Right ventricle myocardium superior (tissue), 1 donor: ENCODE measurements around the gene FCER1G. TPM values are rescaled to one million over a fixed set of nuclear protein-coding genes. Genes with fewer than 3 reads are reported as not detected.
A peak's percentile ranks its signal among the peaks of the same experiment; 100 is the strongest.

ENCODE experiments used
- ATAC-seq: fragments of 200-7000 bp; cut with Tn5 transposase; one replicate; pipeline ENCODE4 v1.9.1; 2020; ENCODE audit warnings: mild to moderate bottlenecking; ENCODE audit not compliant: poor library complexity
- DNase-seq: peaks from one replicate; pipeline ENCODE4 v3.0.0-alpha.2; 2020
- intact Hi-C: fragments of 100-400 bp; cut with DNase I; formaldehyde crosslinking; loops from one replicate; pipeline ENCODE4 v1.11.2; 2022
- total RNA-seq: library from RNA; stranded (reverse); fragmentation: NEBNext Ultra II Directional; extraction: Animal tissue kit (Norgen Biotek cat#: 25700); gene quantifications from one replicate; pipeline ENCODE4 v1.2.1, GENCODE V29; 2021
- donor health status: DM: no; HTN: yes; CAD: no; lungs with severe emphysema.

FCER1G gene
- total RNA-seq, 1 donor from 2014 or later: 21.5 TPM

- ATAC-seq (peak; percentile 83), DNase-seq (peak; percentile 79)
- intact Hi-C loops: no loop called here
Measured at GRCh38 chr1:161185282-161185682, 29.8 kb upstream of the FCER1G start.

DNA sequence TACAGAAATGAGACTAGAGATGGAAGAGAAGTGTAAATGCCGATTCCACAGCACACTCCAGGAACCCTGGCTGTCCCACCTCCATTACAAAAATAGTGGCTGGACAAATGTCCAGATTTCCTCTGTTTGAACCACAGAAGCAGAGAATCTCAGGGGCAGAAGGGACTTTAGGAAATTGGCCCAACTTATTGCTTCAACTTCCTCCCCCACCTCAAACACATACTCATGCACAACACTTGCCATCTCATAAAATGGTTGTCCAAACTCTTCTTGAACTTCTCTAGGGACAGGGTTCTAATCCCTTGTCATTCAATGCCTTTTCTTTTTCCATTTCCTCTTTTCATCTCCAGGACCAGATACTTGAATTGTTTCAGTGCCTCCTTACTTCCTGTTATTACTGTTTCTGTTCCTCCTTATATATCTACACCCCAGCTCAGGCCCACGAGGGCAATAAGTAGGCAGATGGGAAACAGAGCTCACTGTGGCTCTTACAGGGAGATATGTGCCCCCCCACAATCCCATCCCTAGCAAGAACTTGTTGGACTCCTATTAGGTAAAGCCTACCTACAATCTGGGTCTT, 29.3 kb upstream of the FCER1G start:
- no peak for DNase-seq

DNA sequence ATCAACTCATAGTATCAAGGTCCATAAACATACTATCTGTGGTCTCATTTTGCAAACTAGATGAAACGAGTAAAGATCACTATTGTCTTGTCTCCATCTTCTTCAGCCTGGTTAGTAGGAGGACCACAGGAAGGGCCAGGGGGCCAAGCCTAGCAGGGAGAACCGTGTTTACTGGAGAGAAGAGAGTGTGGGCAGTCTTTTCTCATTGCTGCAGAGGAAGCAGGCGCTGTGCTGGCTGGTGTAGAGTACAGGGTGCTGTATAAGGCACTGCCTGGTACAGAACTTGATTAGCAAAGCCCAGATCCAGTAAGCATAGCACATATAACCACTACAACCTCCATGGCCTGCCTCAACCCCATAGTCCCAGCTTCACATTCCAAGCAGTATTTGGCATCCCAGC, 27.8 kb upstream of the FCER1G start:
- DNase-seq (no peak), ATAC-seq (no peak)

More for the DNA sequence above, 29.3 kb upstream of the FCER1G start:
- intact Hi-C loops: no loop called here
- ATAC-seq: peak; percentile 45

DNA sequence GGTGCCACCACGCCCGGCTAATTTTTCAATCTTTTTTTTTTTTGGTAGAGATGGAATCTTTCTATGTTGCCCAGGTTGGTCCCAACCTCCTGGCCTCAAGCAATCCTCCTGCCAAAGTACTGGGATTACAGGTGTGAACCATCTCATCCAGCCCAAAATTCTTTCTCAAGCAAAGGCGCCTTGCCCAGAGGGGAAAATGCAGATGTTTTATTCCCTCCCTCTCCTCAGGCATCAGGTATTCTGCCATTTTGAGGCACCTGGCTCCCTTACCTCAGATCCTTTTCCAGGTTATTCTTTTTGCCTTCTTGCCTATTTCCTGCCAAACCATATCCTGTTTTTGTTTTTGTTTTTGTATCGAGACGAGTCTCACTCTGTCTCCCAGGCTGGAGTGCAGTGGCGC, 26.7 kb upstream of the FCER1G start:
- intact Hi-C loops: no loop called here
- DNase-seq (no peak), ATAC-seq (no peak)

More for the DNA sequence above, 27.8 kb upstream of the FCER1G start:
- intact Hi-C loops: no loop called here

GRCh38 chr1:161189036-161189435, 26.1 kb upstream of the FCER1G start:
- no peak for DNase-seq
- ATAC-seq: no peak
- intact Hi-C loops: no loop called here

DNA sequence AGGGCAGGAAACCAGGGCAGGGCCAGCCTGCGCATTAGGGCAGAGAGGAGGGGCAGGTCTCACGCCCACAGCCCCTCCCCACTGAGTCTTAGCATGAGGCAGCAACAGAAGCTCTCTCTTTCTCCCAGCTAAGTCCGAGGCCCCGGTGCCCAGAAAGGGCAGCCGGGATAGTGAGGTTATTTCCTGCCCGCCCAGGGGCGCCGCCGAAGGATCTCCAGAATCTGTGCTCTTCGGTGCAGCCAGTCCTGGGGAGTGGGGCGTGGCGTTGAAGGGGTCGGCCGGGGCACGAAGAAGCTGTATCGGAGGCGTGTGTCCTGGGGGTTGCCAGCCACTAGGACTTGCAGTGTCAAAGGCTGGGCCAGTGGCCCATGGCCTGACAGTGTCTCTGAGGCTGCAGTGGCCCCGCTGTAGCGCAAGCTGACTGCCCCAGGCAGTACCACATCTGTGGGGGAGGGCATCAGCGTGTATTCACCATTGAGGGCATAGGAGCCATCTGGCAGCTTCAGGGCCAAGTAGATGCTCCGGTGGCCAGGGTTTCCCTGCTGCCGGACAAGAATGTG, 24.1 kb upstream of the FCER1G start:
- DNase-seq (no peak), ATAC-seq (no peak)
- intact Hi-C loops: loop anchor here (10.0 kb wide), 1 partner anchor 194 kb away; no protein-coding TSS in a partner anchor

- intact Hi-C loops: loop anchor here (10.0 kb wide), 1 partner anchor 193 kb away; no protein-coding TSS in a partner anchor
- DNase-seq (no peak), ATAC-seq (no peak)
Measured at GRCh38 chr1:161191971-161192370, 23.1 kb upstream of the FCER1G start.

GRCh38 chr1:161192476-161193465, 22.3 kb upstream of the FCER1G start:
- intact Hi-C loops: loop anchor here (10.0 kb wide), 1 partner anchor 192 kb away; no protein-coding TSS in a partner anchor
- peak; percentile 72 for ATAC-seq
- no peak for DNase-seq

DNA sequence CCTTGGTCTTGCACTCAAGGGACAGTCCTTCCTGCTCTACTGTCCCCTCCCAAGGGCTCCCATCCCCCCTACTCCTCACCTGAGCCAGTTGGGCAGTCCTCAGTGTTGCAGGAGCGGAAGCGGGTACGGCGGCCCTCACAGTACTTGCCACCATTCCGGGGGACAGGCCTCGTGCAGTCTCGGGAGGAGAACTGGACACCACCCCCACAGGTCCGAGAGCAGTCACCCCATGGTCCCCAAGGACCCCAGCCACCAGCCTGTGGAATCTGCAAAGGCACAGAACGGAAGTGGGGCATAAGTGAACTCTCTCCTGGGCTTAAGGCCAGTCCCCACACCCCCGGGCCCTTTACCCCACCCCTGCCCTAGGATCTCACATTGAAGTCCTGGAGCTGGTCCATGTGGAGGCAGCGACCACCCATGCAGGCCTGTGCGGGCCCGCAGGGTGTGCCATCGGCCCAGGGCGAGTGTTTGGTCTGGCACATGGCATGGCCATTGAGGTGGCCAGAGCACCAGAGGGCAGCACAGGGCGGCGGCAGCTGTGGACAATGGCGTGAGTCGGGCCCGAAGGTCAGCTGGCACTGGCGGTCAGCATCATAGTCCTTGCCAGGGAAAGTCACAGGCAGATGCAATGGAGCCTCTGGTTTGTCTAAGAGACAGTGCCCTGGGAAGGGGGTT, 21.4 kb upstream of the FCER1G start:
- intact Hi-C loops: loop anchor here (10.0 kb wide), 1 partner anchor 191 kb away; no protein-coding TSS in a partner anchor
- ATAC-seq: no peak

GRCh38 chr1:161195171-161195570, 19.9 kb upstream of the FCER1G start:
- intact Hi-C loops: loop anchor here (10.0 kb wide), 1 partner anchor 190 kb away; no protein-coding TSS in a partner anchor
- DNase-seq: no peak
- ATAC-seq: no peak

More for the DNA sequence above, 21.4 kb upstream of the FCER1G start:
- no peak for DNase-seq

- ATAC-seq (no peak), DNase-seq (no peak)
- intact Hi-C loops: loop anchor here (10.0 kb wide), 1 partner anchor 189 kb away; no protein-coding TSS in a partner anchor
Measured at GRCh38 chr1:161196111-161196510, 19.0 kb upstream of the FCER1G start.

GRCh38 chr1:161196521-161197451, 18.3 kb upstream of the FCER1G start:
- ATAC-seq (peak; percentile 1), DNase-seq (peak; percentile 72)
- intact Hi-C loops: loop anchor here (10.0 kb wide), 1 partner anchor 188 kb away; no protein-coding TSS in a partner anchor

DNA sequence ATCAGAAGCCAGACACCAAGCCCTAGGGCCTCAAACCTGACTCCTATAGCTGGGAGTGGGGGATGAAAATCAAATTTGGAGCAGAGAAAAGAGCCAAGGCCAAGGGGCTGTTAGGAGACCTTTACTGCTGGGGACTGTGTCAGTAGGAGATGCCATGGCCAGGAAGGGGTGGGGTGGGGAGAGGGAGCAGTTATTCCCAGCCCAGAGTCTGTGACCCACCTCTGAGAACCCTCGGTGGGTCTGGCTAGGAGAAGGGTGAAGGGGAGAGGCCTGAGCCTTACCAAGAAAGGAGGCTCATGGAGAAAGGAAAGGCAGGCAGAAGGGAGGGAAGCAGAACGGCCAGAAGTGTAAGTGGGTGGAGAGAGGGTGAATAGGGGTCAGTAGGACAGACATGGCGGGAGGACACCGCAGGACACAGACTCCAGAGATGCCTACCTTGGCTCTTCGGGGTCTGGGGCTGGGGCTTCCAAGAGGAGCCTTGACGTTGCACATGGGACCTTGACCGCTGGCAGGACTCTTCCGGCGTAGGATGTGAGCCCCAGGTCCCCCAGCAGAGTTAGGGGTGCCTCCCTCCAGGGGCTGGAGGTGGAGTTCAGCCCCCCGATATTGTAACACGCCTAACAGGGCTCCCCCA, 17.4 kb upstream of the FCER1G start:
- intact Hi-C loops: loop anchor here (10.0 kb wide), 1 partner anchor 187 kb away; no protein-coding TSS in a partner anchor
- DNase-seq: no peak

DNA sequence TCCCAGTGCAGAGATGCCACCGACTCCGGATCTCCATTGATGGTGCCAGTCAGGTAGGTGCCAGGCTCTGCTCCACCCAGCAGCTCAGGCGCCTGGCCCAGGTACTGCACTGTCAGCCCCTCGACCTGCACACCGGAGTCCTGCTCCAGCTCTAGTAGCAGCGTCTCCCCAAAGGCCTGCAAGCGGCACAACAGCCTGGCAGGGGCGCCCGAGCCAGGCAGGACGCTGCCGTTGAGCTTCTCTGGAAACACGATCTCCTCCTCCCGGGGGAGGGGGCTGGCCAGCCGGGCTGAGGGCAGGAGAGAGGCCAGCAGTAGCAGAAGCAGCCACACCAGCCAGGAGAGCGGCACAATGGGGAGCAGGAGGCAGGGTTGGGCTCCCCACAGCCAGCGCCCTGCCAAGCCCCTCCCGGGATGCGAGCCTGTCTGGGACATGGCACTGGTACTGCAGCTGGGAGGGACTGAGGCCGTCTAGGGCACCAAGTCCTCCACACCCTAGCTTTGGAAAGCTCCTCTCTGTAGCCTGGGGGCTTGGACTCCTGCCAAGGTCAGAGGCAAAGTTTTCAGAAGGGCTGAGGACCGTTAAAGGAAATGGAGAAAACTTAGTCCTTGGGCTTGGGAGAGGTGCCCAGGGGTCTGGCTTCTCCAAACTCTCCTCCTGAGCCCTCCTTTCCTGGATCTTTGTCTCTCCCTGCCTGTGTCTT, 16.8 kb upstream of the FCER1G start:
- ATAC-seq: no peak
- intact Hi-C loops: loop anchor here (10.0 kb wide), 1 partner anchor 186 kb away; no protein-coding TSS in a partner anchor

More for the DNA sequence above, 17.4 kb upstream of the FCER1G start:
- no peak for ATAC-seq

DNA sequence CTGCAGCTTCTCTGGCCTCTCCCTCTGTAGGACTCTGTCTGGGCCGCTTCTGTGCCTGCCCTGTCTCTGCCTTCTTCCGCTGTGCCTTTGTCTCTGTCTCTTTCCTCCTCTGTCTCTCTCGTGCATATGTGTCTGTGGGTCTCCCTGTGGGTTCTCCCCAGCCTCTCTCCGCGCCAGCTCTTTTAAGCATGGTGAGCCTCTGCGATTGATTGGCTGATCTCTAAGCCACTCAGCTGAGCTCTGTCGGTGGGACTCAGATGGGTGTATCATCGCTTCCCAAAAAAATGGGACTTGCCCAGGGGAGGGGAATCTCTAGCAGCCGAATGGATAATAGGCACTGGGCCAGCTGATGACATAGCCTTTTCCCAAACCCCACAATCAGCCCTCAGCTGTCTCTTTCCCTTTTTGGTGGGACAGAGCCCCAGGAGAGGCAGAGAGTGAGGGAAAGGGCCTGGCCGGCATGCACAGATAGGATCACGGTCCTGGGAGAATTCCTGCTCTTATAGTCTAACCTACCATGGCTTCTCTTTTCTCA, 16.1 kb upstream of the FCER1G start, which contains the start of gene ADAMTS4:
TSS of gene ADAMTS4 (minus strand) at position 158 of the 535 bp plus-strand sequence. CDS start 427 bp downstream, outside the sequence.
- intact Hi-C loops: loop anchor here (10.0 kb wide), 1 partner anchor 186 kb away; no protein-coding TSS in a partner anchor
- ATAC-seq (peak; percentile 10), DNase-seq (peak; percentile 71)

More for the DNA sequence above, 16.8 kb upstream of the FCER1G start:
- DNase-seq: peak; percentile 70
